Activated B cell treated with CpG ODN at 0.5 μM for 24 hours (primary cell): ENCODE measurements around the gene EDC4. TPM values are rescaled to one million over a fixed set of nuclear protein-coding genes. Genes with fewer than 3 reads are reported as not detected.
A peak's percentile ranks its signal among the peaks of the same experiment; 100 is the strongest.

Source experiments
- ATAC-seq: fragments of 200-7000 bp; cut with Tn5 transposase; one replicate; pipeline ENCODE4 v1.10.0; 2021; ENCODE audit warnings: low read depth, mild to moderate bottlenecking, moderate library complexity
- CTCF ChIA-PET: fragments of 350-600 bp; sonication (Branson Sonifier 250); formaldehyde crosslinking; loops from one replicate; lab custom pipeline; 2021; ENCODE audit warnings: antibody characterized with exemption; lab: Charles Lee
- POLR2A ChIA-PET: fragments of 350-600 bp; sonication (Branson Sonifier 250); formaldehyde crosslinking; loops from one replicate; lab custom pipeline; 2021; ENCODE audit warnings: antibody characterized with exemption; lab: Charles Lee
- DNase-seq: peaks from one replicate; pipeline ENCODE4 v3.0.0; 2022
- H3K27ac Mint-ChIP-seq: one replicate; pipeline ENCODE4 v1.8.0; 2020; ENCODE audit warnings: mixed read lengths
- H3K27me3 Mint-ChIP-seq: one replicate; pipeline ENCODE4 v1.8.0; 2021; ENCODE audit warnings: mixed read lengths
- H3K36me3 Mint-ChIP-seq: one replicate; pipeline ENCODE4 v1.8.0; 2021; ENCODE audit warnings: low read depth, mixed read lengths
- H3K4me1 Mint-ChIP-seq: one replicate; pipeline ENCODE4 v1.8.0; 2021; ENCODE audit warnings: mixed read lengths
- H3K4me3 Mint-ChIP-seq: one replicate; pipeline ENCODE4 v1.8.0; 2020; ENCODE audit warnings: mild to moderate bottlenecking, mixed read lengths
- H3K9me3 Mint-ChIP-seq: one replicate; pipeline ENCODE4 v1.8.0; 2020; ENCODE audit warnings: mixed read lengths
- CTCF ChIP-seq: fragments of 200-600 bp; IDR thresholded peaks from one replicate; pipeline ENCODE4 v1.8.0; 2022; ENCODE audit warnings: antibody characterized with exemption, mild to moderate bottlenecking
- intact Hi-C: fragments of 100-400 bp; cut with micrococcal nuclease; formaldehyde crosslinking; loops from one replicate; pipeline ENCODE4 v1.15.1; 2024
- total RNA-seq: library from RNA; stranded (reverse); gene quantifications from 2 replicates; pipeline ENCODE4 v1.2.3, GENCODE V29; 2022

EDC4 gene
- total RNA-seq, 1 donor from 2014 or later: 71.5 TPM

- CTCF ChIA-PET: interaction anchor here (1.0 to 3.1 kb wide), 4 partner anchors 11 to 114 kb away, joined by 3 to 11 read pairs (median 6); partner anchors contain the start of gene PSMB10
- POLR2A ChIA-PET: interaction anchor here (0.6 to 3.0 kb wide), 5 partner anchors 9 to 436 kb away, joined by 3 to 18 read pairs (median 4); partner anchors contain the start of genes PSKH1 and PSMB10
- peaks cover 34% of the 10 kb centered on the region for H3K4me1 Mint-ChIP-seq
Observed at GRCh38 chr16:67926181-67926750, 53.4 kb downstream of the EDC4 start.

GRCh38 chr16:67927131-67927941, 54.5 kb downstream of the EDC4 start:
- peaks cover 35% of the 10 kb centered on the region for H3K4me1 Mint-ChIP-seq
- no peaks in the 10 kb centered on the region for H3K27me3 Mint-ChIP-seq
- intact Hi-C loops: no loop called here

More at GRCh38 chr16:67926181-67926750, 53.4 kb downstream of the EDC4 start:
- H3K27ac Mint-ChIP-seq: peak overlapping the region; percentile 56
- DNase-seq (no peak), ATAC-seq (no peak)
- intact Hi-C loops: no loop called here
- no peaks in the 10 kb centered on the region for H3K9me3 Mint-ChIP-seq
- H3K27me3 Mint-ChIP-seq: no peaks in the 10 kb centered on the region
- no peak overlapping the region for H3K4me3 Mint-ChIP-seq
- TF ChIP-seq CTCF: no peak
- H3K36me3 Mint-ChIP-seq: peaks cover 41% of the 10 kb centered on the region

GRCh38 chr16:67928147-67928546, 55.3 kb downstream of the EDC4 start:
- TF ChIP-seq CTCF: no peak
- intact Hi-C loops: loop anchor here (1.0 to 2.0 kb wide), 7 partner anchors 45 to 434 kb away; no protein-coding TSS in a partner anchor
- H3K9me3 Mint-ChIP-seq: no peaks in the 10 kb centered on the region
- no peak overlapping the region for H3K27ac Mint-ChIP-seq
- CTCF ChIA-PET: interaction anchor here (0.9 to 2.3 kb wide), 9 partner anchors 9 to 447 kb away, joined by 3 to 12 read pairs (median 3); partner anchors contain the start of gene ATP6V0D1
- H3K36me3 Mint-ChIP-seq: peaks cover 48% of the 10 kb centered on the region
- DNase-seq (no peak), ATAC-seq (no peak)
- H3K4me3 Mint-ChIP-seq: no peak overlapping the region
- peaks cover 36% of the 10 kb centered on the region for H3K4me1 Mint-ChIP-seq
- POLR2A ChIA-PET: interaction anchor here (0.6 kb wide), 2 partner anchors 8 to 164 kb away, joined by 3 read pairs; partner anchors contain the start of gene PSMB10
- H3K27me3 Mint-ChIP-seq: no peaks in the 10 kb centered on the region

More at GRCh38 chr16:67927131-67927941, 54.5 kb downstream of the EDC4 start:
- no peak overlapping the region for H3K4me3 Mint-ChIP-seq
- H3K27ac Mint-ChIP-seq: no peak overlapping the region
- ATAC-seq (no peak), DNase-seq (no peak)
- ChIA-PET CTCF (interaction anchor here (1.0 to 3.1 kb wide), 5 partner anchors 9 to 113 kb away, joined by 3 to 12 read pairs (median 4); partner anchors contain the start of gene PSMB10), POLR2A (interaction anchor here (3.0 kb wide), 1 partner anchor 8 kb away, joined by 18 read pairs; the partner anchor contains the start of gene PSMB10)
- no peaks in the 10 kb centered on the region for H3K9me3 Mint-ChIP-seq
- TF ChIP-seq CTCF: no peak
- peaks cover 46% of the 10 kb centered on the region for H3K36me3 Mint-ChIP-seq

- ChIA-PET CTCF (interaction anchor here (0.7 to 2.3 kb wide), 10 partner anchors 10 to 447 kb away, joined by 3 to 12 read pairs (median 3); partner anchors contain the start of gene ATP6V0D1), POLR2A (interaction anchor here (0.6 to 0.8 kb wide), 3 partner anchors 8 to 163 kb away, joined by 3 to 4 read pairs (median 3); partner anchors contain the start of gene PSMB10)
- DNase-seq (peak; percentile 64), ATAC-seq (peak; percentile 90)
- H3K4me1 Mint-ChIP-seq: peaks cover 36% of the 10 kb centered on the region
- no peaks in the 10 kb centered on the region for H3K9me3 Mint-ChIP-seq
- intact Hi-C loops: loop anchor here (1.0 to 2.0 kb wide), 7 partner anchors 45 to 434 kb away; no protein-coding TSS in a partner anchor
- TF ChIP-seq CTCF: peak; percentile 43
- peaks cover 52% of the 10 kb centered on the region for H3K36me3 Mint-ChIP-seq
- H3K27me3 Mint-ChIP-seq: no peaks in the 10 kb centered on the region
- H3K27ac Mint-ChIP-seq: no peak overlapping the region
- no peak overlapping the region for H3K4me3 Mint-ChIP-seq
Observed at GRCh38 chr16:67928561-67929364, 55.9 kb downstream of the EDC4 start.
